Cardiac fibroblast (primary cell): ENCODE measurements around the gene GPR75.
"Not testable (repeated sequence)": the region's sequence is repeated elsewhere in the genome, so short reads cannot be mapped to it uniquely, and the experiment has no call there.

Experiments used
- DNase-seq, 2 donors: peaks; one replicate each; pipeline versions ENCODE4 v3.0.0 to v3.0.0-alpha.2; 2010; ENCODE audit warnings: low read depth in 2 of 2
- H3K4me3 ChIP-seq, 2 donors: replicated peaks in 1 of 2; 1 replicate in 1 of 2; 2 replicates in 1 of 2; pipeline ENCODE4 v1.5.1; 2011; ENCODE audit warnings: low read depth in 2 of 2, low read length in 2 of 2, mild to moderate bottlenecking in 2 of 2, moderate library complexity in 1 of 2
- CTCF ChIP-seq: IDR thresholded peaks from one replicate; pipeline ENCODE4 v1.5.1; 2011; ENCODE audit warnings: low read depth, mild to moderate bottlenecking, low read length, inconsistent platforms

Gene GPR75

GRCh38 chr2:53826587-53827397 lies 33.0 kb downstream of the GPR75 start:
- TF ChIP-seq CTCF = no peak
- peak; percentile 19 to 50 for DNase-seq
- no peak overlapping the region for H3K4me3 ChIP-seq

DNA sequence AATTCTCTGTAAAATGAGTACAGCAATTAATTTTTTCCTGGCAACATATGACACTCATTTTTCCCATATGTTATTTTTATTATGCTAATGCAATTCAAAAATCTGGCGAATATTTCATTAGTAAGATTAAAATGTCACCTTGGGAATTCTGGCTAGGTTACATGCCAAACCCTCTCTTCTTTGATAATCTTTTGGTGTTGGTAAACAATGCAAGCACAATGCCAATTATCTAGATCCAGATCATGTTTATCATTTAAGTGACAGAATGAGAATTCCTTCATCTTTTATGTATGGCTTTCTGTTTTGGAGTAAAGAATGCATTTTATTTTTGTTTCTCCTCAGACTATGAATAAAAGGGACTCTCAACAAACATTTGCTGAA lies 33.7 kb downstream of the GPR75 start:
- TF ChIP-seq CTCF = no peak
- no peak for DNase-seq
- no peak overlapping the region for H3K4me3 ChIP-seq

- peak in 1 of 2 donors; percentile 11 for DNase-seq
- not testable (repeated sequence) for H3K4me3 ChIP-seq
- peak; percentile 17 for TF ChIP-seq CTCF
Measured at GRCh38 chr2:53823639-53824038, 36.1 kb downstream of the GPR75 start.

DNA sequence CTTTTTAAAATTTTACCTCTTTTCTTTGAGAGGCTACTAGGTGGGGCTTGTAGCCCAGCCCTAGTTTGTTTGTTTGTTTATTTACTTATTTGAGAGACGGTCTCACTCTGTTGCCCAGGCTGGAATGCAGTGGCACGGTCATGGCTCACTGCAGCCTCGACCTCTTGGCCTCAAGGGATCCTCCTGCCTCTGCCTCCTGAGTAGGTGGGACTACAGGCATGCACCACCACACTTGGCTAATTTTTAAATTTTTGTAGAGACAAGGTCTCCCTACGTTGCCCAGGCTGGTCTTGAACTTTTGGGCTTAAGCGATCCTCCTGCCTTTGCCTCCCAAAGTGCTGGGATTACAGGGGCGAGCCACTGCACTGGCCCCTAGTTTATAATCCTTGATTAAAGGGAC lies 38.0 kb downstream of the GPR75 start:
- TF ChIP-seq CTCF = no peak
- H3K4me3 ChIP-seq = no peak overlapping the region
- DNase-seq = no peak

DNA sequence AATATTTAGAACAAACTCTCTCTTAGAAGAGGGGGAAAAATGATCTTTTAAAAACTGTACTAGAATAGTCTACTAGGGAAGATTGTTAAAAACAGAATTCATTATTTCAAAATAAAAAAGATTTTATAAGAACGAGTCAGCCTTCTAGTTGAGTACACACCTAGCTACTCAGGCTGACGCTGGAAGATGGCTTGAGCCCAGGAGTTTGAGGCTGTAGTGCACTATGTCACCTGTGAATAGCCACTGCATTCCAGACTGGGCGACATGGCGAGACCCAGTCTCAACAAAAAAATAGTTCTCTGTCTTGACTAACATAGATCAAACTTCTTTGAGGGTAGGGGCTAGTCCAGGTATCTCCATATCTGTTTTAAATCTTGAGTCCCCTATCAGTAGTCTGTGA lies 39.1 kb downstream of the GPR75 start:
- peak in 1 of 2 donors; percentile 9 for DNase-seq
- H3K4me3 ChIP-seq = no peak overlapping the region
- no peak for TF ChIP-seq CTCF

DNA sequence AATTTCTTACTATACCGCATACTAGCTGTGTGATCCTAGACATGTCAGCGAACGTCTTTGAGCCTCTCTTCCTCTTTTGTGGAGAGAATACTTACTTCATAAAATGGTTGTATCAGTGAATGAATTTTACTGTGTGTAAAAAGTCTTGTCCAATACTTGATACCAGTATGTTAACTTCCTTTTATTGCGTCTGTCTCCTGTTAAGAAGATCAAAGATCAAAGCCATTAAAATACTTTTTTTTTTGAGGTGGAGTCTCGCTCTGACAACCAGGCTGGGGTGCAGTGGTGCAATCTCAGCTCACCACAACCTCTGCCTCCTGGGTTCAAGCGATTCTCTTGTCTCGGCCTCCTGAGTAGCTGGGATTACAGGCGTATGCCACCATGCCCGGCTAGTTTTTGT lies 39.7 kb downstream of the GPR75 start:
- no peak overlapping the region for H3K4me3 ChIP-seq
- no peak for DNase-seq
- no peak for TF ChIP-seq CTCF

- no peak for TF ChIP-seq CTCF
- no peak for DNase-seq
- no peak overlapping the region for H3K4me3 ChIP-seq
Measured at GRCh38 chr2:53819634-53820033, 40.1 kb downstream of the GPR75 start.
